Kidney (tissue), 14 donors: Measurements from ENCODE around the gene MORN1. TPM values are rescaled to one million over a fixed set of nuclear protein-coding genes. Genes with fewer than 3 reads are reported as not detected.
A peak's percentile ranks its signal among the peaks of the same experiment; 100 is the strongest.

Experiments used
- DNase-seq, 5 donors: peaks; one replicate each; pipeline ENCODE4 v3.0.0-alpha.2; 2013 to 2020
- FAIRE-seq: peaks from 2 replicates; lab custom pipeline; 2012; peaks lifted over from hg19 to GRCh38; lab: Jason Lieb, UNC
- H3K27ac ChIP-seq, 2 donors: one replicate each; pipeline ENCODE4 v1.7.0; 2013; ENCODE audit warnings: low read depth in 2 of 2, low read length in 2 of 2, inconsistent platforms in 1 of 2
- H3K27me3 ChIP-seq: one replicate; pipeline ENCODE4 v1.7.1; 2013; ENCODE audit warnings: low read length, inconsistent platforms; ENCODE audit not compliant: control insufficient read depth, insufficient read depth
- H3K36me3 ChIP-seq, 3 donors: one replicate each; pipeline versions ENCODE4 v1.7.0 to v1.7.1; 2013; ENCODE audit warnings: low read length in 3 of 3, control low read depth in 1 of 3, inconsistent platforms in 1 of 3; ENCODE audit not compliant: insufficient read depth in 3 of 3, control insufficient read depth in 2 of 3
- H3K4me1 ChIP-seq, 3 donors: one replicate each; pipeline versions ENCODE4 v1.7.0 to v1.7.1; 2013; ENCODE audit warnings: low read length in 3 of 3, inconsistent platforms in 1 of 3, low read depth in 1 of 3; ENCODE audit not compliant: control insufficient read depth in 2 of 3, insufficient read depth in 2 of 3
- H3K4me3 ChIP-seq, 3 donors: one replicate each; pipeline versions ENCODE4 v1.7.0 to v1.8.1; 2013; ENCODE audit warnings: low read length in 3 of 3, control low read depth in 1 of 3, inconsistent platforms in 1 of 3
- H3K9ac ChIP-seq, 3 donors: one replicate each; pipeline versions ENCODE4 v1.7.0 to v1.7.1; 2013; ENCODE audit warnings: low read length in 3 of 3, control low read depth in 1 of 3, inconsistent platforms in 1 of 3
- H3K9me3 ChIP-seq, 3 donors: one replicate each; pipeline versions ENCODE4 v1.7.0 to v1.7.1; 2013; ENCODE audit warnings: low read length in 3 of 3, control low read depth in 1 of 3, inconsistent platforms in 1 of 3; ENCODE audit not compliant: control insufficient read depth in 2 of 3, insufficient read depth in 1 of 3
- intact Hi-C: fragments of 100-400 bp; cut with DNase I; formaldehyde crosslinking; loops from one replicate; pipeline ENCODE4 v1.11.1; 2022
- polyA plus RNA-seq: library from polyadenylated mRNA; stranded (reverse); fragments of 350-450 nt; fragmentation: Illumina TruSeq; extraction: RNeasy Lipid Tissue Mini Kit (QIAGEN cat#74804); gene quantifications from one replicate; pipeline ENCODE4 v1.2.3, GENCODE V29; 2014; ENCODE audit warnings: low read depth, low replicate concordance; ENCODE audit not compliant: insufficient read depth
- total RNA-seq: library from RNA; stranded (reverse); fragmentation: NEBNext Ultra II Directional; extraction: Animal tissue kit (Norgen Biotek cat#: 25700); gene quantifications from one replicate; pipeline ENCODE4 v1.2.1, GENCODE V29; 2021
- TF ChIP-seq, protein P1 (sequence below): IDR thresholded peaks from 3 replicates; pipeline ENCODE4 v1.5.1; 2012; ENCODE audit warnings: mild to moderate bottlenecking, moderate library complexity, borderline replicate concordance; ENCODE audit not compliant: insufficient read depth; ENCODE audit errors: extremely low read depth
- donor health status: control.
- donor health status: control.
- donor health status: control.
- donor health status: control.
- donor health status: control.
- donor health status: DM: yes; HTN: yes; CAD: no.
- donor health status: Normal renal cell carcinoma (clear cell type).

The MORN1 gene
- total and polyA plus RNA-seq, 2 donors from 2014 or later: 9.0 to 24.7 TPM

DNA sequence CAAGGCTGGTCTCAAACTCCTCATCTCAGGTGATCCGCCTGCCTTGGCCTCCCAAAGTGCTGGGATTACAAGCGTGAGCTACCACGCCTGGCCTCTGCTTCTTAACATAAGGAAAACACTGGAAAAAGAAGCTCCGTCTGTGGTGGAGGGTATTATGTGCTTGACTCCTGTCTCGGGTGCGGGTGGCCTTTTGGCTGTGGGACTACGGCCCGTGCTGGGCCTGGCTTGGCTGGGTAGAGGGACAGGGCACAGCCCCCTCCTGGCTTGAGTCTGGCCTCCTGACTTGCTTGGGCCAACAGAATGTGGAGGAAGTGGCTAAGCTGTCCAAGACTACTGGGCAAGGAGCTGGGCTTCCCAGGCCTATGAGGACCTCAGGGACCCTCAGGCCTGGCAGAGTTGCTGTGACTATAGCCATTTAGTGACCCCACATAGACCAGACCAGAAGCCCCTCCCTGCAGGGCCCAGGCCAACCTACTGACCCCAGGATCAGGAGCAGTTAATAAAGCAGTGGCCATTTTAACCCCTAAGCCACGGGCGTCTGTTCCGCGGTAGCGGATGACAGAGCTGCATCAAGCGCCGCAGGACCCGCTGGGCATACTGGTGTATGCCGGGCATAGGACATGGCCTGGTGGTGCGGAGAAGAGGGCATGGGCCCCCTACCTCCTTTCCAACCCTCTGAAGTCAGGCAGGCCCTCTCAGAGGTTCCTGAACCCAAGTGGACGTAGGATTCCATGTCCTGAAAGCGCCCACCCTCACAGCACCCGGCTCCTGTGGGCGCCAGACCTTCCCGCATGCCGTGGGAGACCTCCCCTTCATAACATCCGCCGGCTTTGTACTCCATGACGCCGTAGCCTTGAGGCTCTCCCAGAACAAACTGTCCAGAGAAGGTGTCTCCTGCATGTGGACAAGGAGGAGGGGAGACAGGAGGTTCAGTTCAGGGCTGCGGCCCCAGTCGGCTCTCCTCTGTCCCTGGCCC is 4.4 kb downstream of the MORN1 start:
- Histone ChIP-seq H3K9ac (no peak overlapping the region), H3K4me3 (no peak overlapping the region), H3K27ac (no peak overlapping the region), H3K27me3 (no peaks in the 10 kb centered on the region), H3K9me3 (no peaks in the 10 kb centered on the region), H3K4me1 (peaks cover 0 to 7% (median 0%) of the 10 kb centered on the region in 3 donors), H3K36me3 (peaks cover 0 to 5% (median 2%) of the 10 kb centered on the region in 3 donors)
- intact Hi-C loops: no loop called here
- TF ChIP-seq, protein P1, sequence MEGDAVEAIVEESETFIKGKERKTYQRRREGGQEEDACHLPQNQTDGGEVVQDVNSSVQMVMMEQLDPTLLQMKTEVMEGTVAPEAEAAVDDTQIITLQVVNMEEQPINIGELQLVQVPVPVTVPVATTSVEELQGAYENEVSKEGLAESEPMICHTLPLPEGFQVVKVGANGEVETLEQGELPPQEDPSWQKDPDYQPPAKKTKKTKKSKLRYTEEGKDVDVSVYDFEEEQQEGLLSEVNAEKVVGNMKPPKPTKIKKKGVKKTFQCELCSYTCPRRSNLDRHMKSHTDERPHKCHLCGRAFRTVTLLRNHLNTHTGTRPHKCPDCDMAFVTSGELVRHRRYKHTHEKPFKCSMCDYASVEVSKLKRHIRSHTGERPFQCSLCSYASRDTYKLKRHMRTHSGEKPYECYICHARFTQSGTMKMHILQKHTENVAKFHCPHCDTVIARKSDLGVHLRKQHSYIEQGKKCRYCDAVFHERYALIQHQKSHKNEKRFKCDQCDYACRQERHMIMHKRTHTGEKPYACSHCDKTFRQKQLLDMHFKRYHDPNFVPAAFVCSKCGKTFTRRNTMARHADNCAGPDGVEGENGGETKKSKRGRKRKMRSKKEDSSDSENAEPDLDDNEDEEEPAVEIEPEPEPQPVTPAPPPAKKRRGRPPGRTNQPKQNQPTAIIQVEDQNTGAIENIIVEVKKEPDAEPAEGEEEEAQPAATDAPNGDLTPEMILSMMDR: no peak
- DNase-seq: peak in 2 of 5 donors; percentile 19 to 66
- FAIRE-seq: no peak

DNA sequence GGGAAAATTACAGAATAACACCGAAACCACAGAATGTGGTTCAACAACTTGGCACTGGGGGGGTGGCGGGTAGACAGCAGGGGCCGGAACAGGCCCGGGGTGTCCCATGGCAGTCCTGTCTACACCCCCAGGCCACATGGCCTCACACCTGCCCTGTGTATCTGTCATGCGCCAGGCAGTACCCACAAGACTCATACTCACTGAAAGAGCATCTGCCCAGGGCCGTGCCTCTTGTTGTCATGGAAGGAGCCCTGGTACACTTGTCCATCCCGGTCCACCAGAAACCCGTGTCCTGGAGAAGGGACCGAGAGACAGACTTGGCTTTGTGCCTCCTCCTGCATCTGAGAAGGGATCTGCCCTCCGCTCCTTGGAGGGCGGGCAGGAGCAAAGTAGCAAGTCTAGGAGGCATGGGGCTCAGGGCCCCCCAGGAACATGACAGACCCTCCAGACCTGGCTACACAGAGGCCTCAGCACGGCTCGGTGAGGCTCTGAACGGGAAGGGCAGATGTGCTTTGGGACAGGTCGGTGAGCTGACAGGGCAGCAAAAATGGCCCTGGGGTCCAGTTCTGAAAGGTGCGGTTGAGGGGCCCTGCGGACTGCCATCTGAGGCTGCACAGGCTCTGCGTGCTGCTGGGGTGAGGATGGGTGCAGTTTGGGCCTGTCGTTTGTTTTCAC is 5.6 kb downstream of the MORN1 start:
- FAIRE-seq (no peak), DNase-seq (peak in 2 of 5 donors; percentile 35 to 66)
- no peaks in the 10 kb centered on the region for H3K27me3 ChIP-seq
- TF ChIP-seq, protein P1: no peak
- H3K4me1 ChIP-seq: peaks cover 0 to 7% (median 0%) of the 10 kb centered on the region in 3 donors
- H3K9ac ChIP-seq: no peak overlapping the region
- H3K27ac ChIP-seq: no peak overlapping the region
- no peaks in the 10 kb centered on the region for H3K9me3 ChIP-seq
- no peak overlapping the region for H3K4me3 ChIP-seq
- intact Hi-C loops: no loop called here
- H3K36me3 ChIP-seq: peaks cover 0 to 5% (median 2%) of the 10 kb centered on the region in 3 donors

DNA sequence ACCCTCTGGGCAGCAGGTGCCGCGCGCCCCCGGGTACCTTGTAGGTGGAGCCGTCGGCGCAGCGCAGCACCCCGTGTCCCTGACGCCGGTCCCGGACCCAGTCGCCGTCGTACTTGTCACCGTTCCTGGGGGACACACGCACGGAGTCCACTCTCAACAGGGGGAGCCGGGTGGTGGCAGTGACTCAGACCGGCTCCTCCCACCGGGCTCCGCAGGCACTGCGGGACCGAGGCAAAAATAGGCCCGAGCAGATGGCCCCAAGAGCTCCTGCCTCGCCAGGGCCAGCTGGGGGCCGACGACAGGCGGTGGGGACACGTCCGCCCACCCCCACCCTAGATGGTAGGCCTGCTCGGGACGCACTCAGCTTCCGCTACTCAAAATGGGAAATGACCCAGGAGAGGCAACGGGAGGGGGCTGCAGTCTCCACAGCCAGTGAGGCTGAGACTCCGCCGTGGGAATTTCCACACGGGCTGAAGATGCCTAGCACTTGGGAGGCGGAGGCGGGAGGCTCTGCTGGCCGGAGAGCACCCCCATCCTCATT is 6.3 kb downstream of the MORN1 start:
- peak in 2 of 5 donors; percentile 40 to 80 for DNase-seq

More for the DNA sequence above, 6.3 kb downstream of the MORN1 start:
- intact Hi-C loops: loop anchor here (5.0 kb wide), 1 partner anchor 188 kb away; no protein-coding TSS in a partner anchor
- Histone ChIP-seq H3K27ac (no peak overlapping the region), H3K36me3 (peaks cover 0 to 5% (median 2%) of the 10 kb centered on the region in 3 donors), H3K27me3 (no peaks in the 10 kb centered on the region), H3K9me3 (no peaks in the 10 kb centered on the region), H3K9ac (no peak overlapping the region), H3K4me3 (no peak overlapping the region), H3K4me1 (peaks cover 0 to 4% (median 0%) of the 10 kb centered on the region in 3 donors)
- TF ChIP-seq, protein P1: no peak
- FAIRE-seq: no peak
